CD14-positive monocyte (primary cell): Measurements from ENCODE around the gene AKAP8L. TPM values are rescaled to one million over a fixed set of nuclear protein-coding genes. Genes with fewer than 3 reads are reported as not detected.
A peak's percentile ranks its signal among the peaks of the same experiment; 100 is the strongest.

Experiments
- DNase-seq, 3 donors: peaks; one replicate each; pipeline ENCODE4 v3.0.0-alpha.2; 2011 to 2022
- H2AFZ ChIP-seq: 2 replicates; pipeline ENCODE4 v1.6.0; 2012; ENCODE audit warnings: mild to moderate bottlenecking, low read depth, low read length, inconsistent platforms; ENCODE audit not compliant: insufficient read depth, poor library complexity, severe bottlenecking
- H3K27ac ChIP-seq, 2 donors: 1 replicate in 1 of 2; 2 replicates in 1 of 2; pipeline ENCODE4 v1.5.1; 2012 to 2013; ENCODE audit warnings: low read length in 2 of 2, control low read depth in 1 of 2, inconsistent platforms in 1 of 2, low read depth in 1 of 2, mild to moderate bottlenecking in 1 of 2
- H3K27me3 ChIP-seq, 2 donors: one replicate each; pipeline versions ENCODE4 v1.6.0 to v1.6.1; 2011 to 2013; ENCODE audit warnings: low read length in 2 of 2; ENCODE audit not compliant: control insufficient read depth in 2 of 2, insufficient read depth in 2 of 2
- H3K36me3 ChIP-seq, 2 donors: replicated peaks in 1 of 2; 1 replicate in 1 of 2; 2 replicates in 1 of 2; pipeline versions ENCODE4 v1.5.1 to v1.6.1; 2012 to 2013; ENCODE audit warnings: low read length in 2 of 2, control low read depth in 1 of 2, inconsistent platforms in 1 of 2, mild to moderate bottlenecking in 1 of 2; ENCODE audit not compliant: insufficient read depth in 2 of 2, control insufficient read depth in 1 of 2
- H3K4me1 ChIP-seq, 2 donors: 1 replicate in 1 of 2; 2 replicates in 1 of 2; pipeline versions ENCODE4 v1.5.1 to v1.6.1; 2012 to 2013; ENCODE audit warnings: low read length in 2 of 2, control low read depth in 1 of 2, inconsistent platforms in 1 of 2, mild to moderate bottlenecking in 1 of 2, moderate library complexity in 1 of 2; ENCODE audit not compliant: insufficient read depth in 2 of 2, control insufficient read depth in 1 of 2
- H3K4me2 ChIP-seq: replicated peaks from 2 replicates; pipeline ENCODE3; 2012; ENCODE audit warnings: low read length, moderate library complexity, mild to moderate bottlenecking; ENCODE audit not compliant: poor library complexity, severe bottlenecking; ENCODE audit errors: extremely low read depth
- H3K4me3 ChIP-seq, 3 experiments: fragments of 200-600 bp in 1 of 3; sonication (generic) in 1 of 3; replicated peaks in 1 of 3; 1 replicate in 2 of 3; 2 replicates in 1 of 3; pipeline ENCODE4 v1.5.1; 2011 to 2013; ENCODE audit warnings: low read length in 3 of 3, mild to moderate bottlenecking in 3 of 3, control low read depth in 2 of 3, low read depth in 2 of 3, inconsistent platforms in 1 of 3, moderate library complexity in 1 of 3
- H3K79me2 ChIP-seq: 2 replicates; pipeline ENCODE4 v1.6.0; 2012; ENCODE audit warnings: mild to moderate bottlenecking, control low read depth, inconsistent platforms, low read length, moderate library complexity; ENCODE audit not compliant: insufficient read depth
- H3K9ac ChIP-seq: 2 replicates; pipeline ENCODE4 v1.6.0; 2017; ENCODE audit warnings: low read length, mild to moderate bottlenecking; ENCODE audit not compliant: insufficient read depth, poor library complexity, severe bottlenecking
- H3K9me3 ChIP-seq, 2 donors: replicated peaks in 1 of 2; 1 replicate in 1 of 2; 2 replicates in 1 of 2; pipeline versions ENCODE4 v1.5.1 to v1.6.1; 2012 to 2013; ENCODE audit warnings: low read length in 2 of 2, control low read depth in 1 of 2; ENCODE audit not compliant: control insufficient read depth in 1 of 2, insufficient read depth in 1 of 2
- H4K20me1 ChIP-seq: 2 replicates; pipeline ENCODE4 v1.6.0; 2012; ENCODE audit warnings: mild to moderate bottlenecking, low read length, control low read depth, moderate library complexity; ENCODE audit not compliant: insufficient read depth
- H3K27ac Mint-ChIP-seq, 7 donors: one replicate each; pipeline ENCODE4 v1.8.0; 2020; ENCODE audit warnings: mild to moderate bottlenecking in 7 of 7, mixed read lengths in 7 of 7, moderate library complexity in 6 of 7, inconsistent platforms in 2 of 7
- H3K27me3 Mint-ChIP-seq, 3 donors: one replicate each; pipeline ENCODE4 v1.8.0; 2021 to 2022; ENCODE audit warnings: low read depth in 3 of 3, mild to moderate bottlenecking in 3 of 3, mixed read lengths in 3 of 3, moderate library complexity in 3 of 3, inconsistent platforms in 1 of 3
- H3K36me3 Mint-ChIP-seq, 2 donors: one replicate each; pipeline ENCODE4 v1.8.0; 2020; ENCODE audit warnings: mixed read lengths in 2 of 2, inconsistent platforms in 1 of 2, mild to moderate bottlenecking in 1 of 2
- H3K4me1 Mint-ChIP-seq: one replicate; pipeline ENCODE4 v1.8.0; 2020; ENCODE audit warnings: mild to moderate bottlenecking, mixed read lengths
- H3K4me3 Mint-ChIP-seq, 2 donors: one replicate each; pipeline ENCODE4 v1.8.0; 2020; ENCODE audit warnings: mild to moderate bottlenecking in 2 of 2, mixed read lengths in 2 of 2, moderate library complexity in 1 of 2
- H3K9me3 Mint-ChIP-seq, 7 donors: one replicate each; pipeline ENCODE4 v1.8.0; 2020 to 2022; ENCODE audit warnings: mixed read lengths in 7 of 7, mild to moderate bottlenecking in 6 of 7, moderate library complexity in 6 of 7, inconsistent platforms in 2 of 7
- CTCF ChIP-seq: fragments of 200-600 bp; IDR thresholded peaks from one replicate; pipeline ENCODE4 v1.8.0; 2022; ENCODE audit warnings: antibody characterized with exemption, mild to moderate bottlenecking
- WGBS: methylation state at CpG from one replicate; pipeline ENCODE4 v1.1.5; 2013; ENCODE audit warnings: missing lambda C conversion rate; ENCODE audit not compliant: insufficient coverage; 5-methylcytosine and 5-hydroxymethylcytosine counted together
- intact Hi-C, 2 donors: fragments of 100-400 bp; cut with micrococcal nuclease; formaldehyde crosslinking; loops; one replicate each; pipeline versions ENCODE4 v1.15.0 to v1.15.1; 2023
- polyA plus RNA-seq, 3 donors: library from polyadenylated mRNA; depleted of rRNA in 1 of 3; unstranded in 2 of 3; stranded (reverse) in 1 of 3; fragments of 300-500 nt in 2 of 3; fragments of >200 nt in 1 of 3; fragmentation: Illumina TruSeq in 2 of 3; gene quantifications; 1 replicate in 2 of 3; 2 replicates in 1 of 3; pipeline ENCODE4 v1.2.3, GENCODE V29; 2012 to 2021

Gene AKAP8L
- polyA plus RNA-seq, 3 donors = 21.4 to 103 (median 39.0) TPM

- Histone ChIP-seq H2AFZ (no peak overlapping the region), H3K9me3 (no peaks in the 10 kb centered on the region), H4K20me1 (peaks cover 90% of the 10 kb centered on the region), H3K4me3 (no peak overlapping the region), H3K36me3 (peaks cover 61 to 67% of the 10 kb centered on the region in 2 donors), H3K27ac (no peak overlapping the region), H3K79me2 (peaks cover 67% of the 10 kb centered on the region), H3K9ac (no peak overlapping the region), H3K4me1 (peaks cover 16 to 22% of the 10 kb centered on the region in 2 donors), H3K4me2 (no peak overlapping the region), H3K27me3 (no peaks in the 10 kb centered on the region)
- H3K4me3 Mint-ChIP-seq = no peak overlapping the region
- peaks cover 0 to 3% (median 1%) of the 10 kb centered on the region in 3 donors for H3K27me3 Mint-ChIP-seq
- peaks cover 20% of the 10 kb centered on the region for H3K4me1 Mint-ChIP-seq
- TF ChIP-seq CTCF = no peak
- 94% methylated on average over 19 of the region's 22 CpGs for WGBS
- no peak for DNase-seq
- intact Hi-C loops = loop anchor here (10.0 kb wide), 2 partner anchors 109 to 249 kb away; a partner anchor contains a TSS
- H3K27ac Mint-ChIP-seq = peak overlapping the region in 1 of 7 donors; percentile 2
- H3K9me3 Mint-ChIP-seq = peaks cover 0 to 2% (median 0%) of the 10 kb centered on the region in 7 donors
- H3K36me3 Mint-ChIP-seq = peaks cover 48 to 68% of the 10 kb centered on the region in 2 donors
Measured at GRCh38 chr19:15373644-15374043, 45.1 kb downstream of the AKAP8L start.

- no peak overlapping the region for H3K4me3 Mint-ChIP-seq
- peaks cover 54 to 75% of the 10 kb centered on the region in 2 donors for H3K36me3 Mint-ChIP-seq
- peaks cover 86% of the 10 kb centered on the region for H4K20me1 ChIP-seq
- 98% methylated on average over 30 of the region's 30 CpGs for WGBS
- no peaks in the 10 kb centered on the region for H3K9me3 ChIP-seq
- no peak overlapping the region for H3K9ac ChIP-seq
- peaks cover 60% of the 10 kb centered on the region for H3K79me2 ChIP-seq
- peak overlapping the region in 1 of 7 donors; percentile 51 for H3K27ac Mint-ChIP-seq
- H3K4me3 ChIP-seq = no peak overlapping the region
- no peaks in the 10 kb centered on the region for H3K27me3 ChIP-seq
- intact Hi-C loops = loop anchor here (10.0 kb wide), 2 partner anchors 108 to 248 kb away; a partner anchor contains a TSS
- peaks cover 13% of the 10 kb centered on the region for H3K4me1 Mint-ChIP-seq
- peaks cover 69 to 74% of the 10 kb centered on the region in 2 donors for H3K36me3 ChIP-seq
- H3K4me2 ChIP-seq = no peak overlapping the region
- DNase-seq = no peak
- TF ChIP-seq CTCF = no peak
- H3K27me3 Mint-ChIP-seq = peaks cover 0 to 3% (median 1%) of the 10 kb centered on the region in 3 donors
- H3K27ac ChIP-seq = no peak overlapping the region
- H2AFZ ChIP-seq = no peak overlapping the region
- peaks cover 0 to 2% (median 0%) of the 10 kb centered on the region in 7 donors for H3K9me3 Mint-ChIP-seq
- peaks cover 12 to 17% of the 10 kb centered on the region in 2 donors for H3K4me1 ChIP-seq
Measured at GRCh38 chr19:15372891-15373301, 45.9 kb downstream of the AKAP8L start.
